ENCODE data around the gene KHSRP. TPM values are rescaled to one million over a fixed set of nuclear protein-coding genes. Genes with fewer than 3 reads are reported as not detected.
A peak's percentile ranks its signal among the peaks of the same experiment; 100 is the strongest.

KHSRP gene
- total RNA-seq, 1 donor from 2014 or later: 186 TPM

DNA sequence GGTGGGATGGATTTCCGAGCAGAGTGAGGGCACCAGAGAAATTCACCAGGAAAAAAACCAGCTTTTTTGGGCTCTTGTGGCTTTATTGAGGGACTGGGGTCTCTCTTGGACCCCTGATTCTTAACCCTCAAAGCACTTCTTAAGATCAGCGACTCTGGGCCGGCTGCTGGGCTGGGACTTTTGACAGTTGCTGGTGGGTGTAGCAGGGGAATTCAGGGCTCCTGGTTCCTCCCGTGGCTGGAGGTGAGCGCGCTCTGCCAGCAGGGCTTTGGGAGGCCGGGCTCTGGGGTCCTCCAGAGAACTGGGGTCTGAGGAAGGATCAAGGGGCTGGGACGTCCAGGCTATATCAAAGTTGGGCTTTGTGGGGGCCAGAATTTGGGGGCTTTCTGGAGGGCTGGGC is 42.8 kb upstream of the KHSRP start:
- ATAC-seq (no peak), DNase-seq (no peak)
- Histone ChIP-seq H3K27ac (no peak overlapping the region), H3K4me3 (no peak overlapping the region), H3K9me3 (no peaks in the 10 kb centered on the region), H3K36me3 (no peaks in the 10 kb centered on the region), H3K27me3 (peaks cover 11% of the 10 kb centered on the region), H3K4me1 (no peaks in the 10 kb centered on the region)
- TF ChIP-seq CTCF (IDR thresholded peaks at IDR 0.05): no peak
- intact Hi-C loops (cut with DNase I): no loop called here

DNA sequence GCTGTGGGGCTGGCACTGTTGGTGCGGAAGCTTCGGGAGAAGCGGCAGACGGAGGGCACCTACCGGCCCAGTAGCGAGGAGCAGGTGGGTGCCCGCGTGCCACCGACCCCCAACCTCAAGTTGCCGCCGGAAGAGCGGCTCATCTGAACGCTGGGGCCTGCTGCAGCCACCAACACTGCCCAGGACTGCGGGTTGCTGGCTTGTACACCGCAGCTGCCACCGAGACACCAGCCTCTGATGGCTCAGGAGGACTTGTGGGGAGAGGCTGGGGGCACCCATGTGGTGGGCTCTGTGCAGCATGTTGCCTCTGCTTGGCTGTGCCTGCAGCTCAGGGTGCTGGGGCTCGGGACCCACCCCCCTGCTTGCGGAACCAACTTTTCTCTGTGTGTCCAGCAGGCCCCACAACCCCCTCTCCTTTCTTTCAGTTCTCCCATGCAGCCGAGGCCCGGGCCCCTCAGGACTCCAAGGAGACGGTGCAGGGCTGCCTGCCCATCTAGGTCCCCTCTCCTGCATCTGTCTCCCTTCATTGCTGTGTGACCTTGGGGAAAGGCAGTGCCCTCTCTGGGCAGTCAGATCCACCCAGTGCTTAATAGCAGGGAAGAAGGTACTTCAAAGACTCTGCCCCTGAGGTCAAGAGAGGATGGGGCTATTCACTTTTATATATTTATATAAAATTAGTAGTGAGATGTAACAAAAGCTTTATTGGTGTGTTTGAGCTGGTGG is 42.1 kb upstream of the KHSRP start:
- no peak for DNase-seq
- no peaks in the 10 kb centered on the region for H3K9me3 ChIP-seq
- H3K27ac ChIP-seq: no peak overlapping the region
- no peak overlapping the region for H3K4me3 ChIP-seq
- no peak for ATAC-seq
- TF ChIP-seq CTCF (IDR thresholded peaks at IDR 0.05): no peak
- no peaks in the 10 kb centered on the region for H3K36me3 ChIP-seq
- intact Hi-C loops (cut with DNase I): no loop called here
- peaks cover 11% of the 10 kb centered on the region for H3K27me3 ChIP-seq
- no peaks in the 10 kb centered on the region for H3K4me1 ChIP-seq

- Histone ChIP-seq H3K4me3 (no peak overlapping the region), H3K9me3 (no peaks in the 10 kb centered on the region), H3K36me3 (no peaks in the 10 kb centered on the region), H3K4me1 (no peaks in the 10 kb centered on the region), H3K27ac (no peak overlapping the region), H3K27me3 (peaks cover 11% of the 10 kb centered on the region)
- no peak for TF ChIP-seq CTCF (IDR thresholded peaks at IDR 0.05)
- no peak for DNase-seq
- intact Hi-C loops (cut with DNase I): no loop called here
- ATAC-seq: no peak
These were observed 41.1 kb upstream of the KHSRP start for GRCh38 chr19:6465663-6466062.

- H3K4me1 ChIP-seq: no peaks in the 10 kb centered on the region
- intact Hi-C loops (cut with DNase I): no loop called here
- no peak for TF ChIP-seq CTCF (IDR thresholded peaks at IDR 0.05)
- H3K27ac ChIP-seq: no peak overlapping the region
- no peaks in the 10 kb centered on the region for H3K9me3 ChIP-seq
- DNase-seq (peak; percentile 71), ATAC-seq (peak; percentile 41)
- peak overlapping the region; percentile 54 for H3K4me3 ChIP-seq
- peaks cover 11% of the 10 kb centered on the region for H3K27me3 ChIP-seq
- H3K36me3 ChIP-seq: no peaks in the 10 kb centered on the region
These were observed 40.4 kb upstream of the KHSRP start for GRCh38 chr19:6465006-6465405.

DNA sequence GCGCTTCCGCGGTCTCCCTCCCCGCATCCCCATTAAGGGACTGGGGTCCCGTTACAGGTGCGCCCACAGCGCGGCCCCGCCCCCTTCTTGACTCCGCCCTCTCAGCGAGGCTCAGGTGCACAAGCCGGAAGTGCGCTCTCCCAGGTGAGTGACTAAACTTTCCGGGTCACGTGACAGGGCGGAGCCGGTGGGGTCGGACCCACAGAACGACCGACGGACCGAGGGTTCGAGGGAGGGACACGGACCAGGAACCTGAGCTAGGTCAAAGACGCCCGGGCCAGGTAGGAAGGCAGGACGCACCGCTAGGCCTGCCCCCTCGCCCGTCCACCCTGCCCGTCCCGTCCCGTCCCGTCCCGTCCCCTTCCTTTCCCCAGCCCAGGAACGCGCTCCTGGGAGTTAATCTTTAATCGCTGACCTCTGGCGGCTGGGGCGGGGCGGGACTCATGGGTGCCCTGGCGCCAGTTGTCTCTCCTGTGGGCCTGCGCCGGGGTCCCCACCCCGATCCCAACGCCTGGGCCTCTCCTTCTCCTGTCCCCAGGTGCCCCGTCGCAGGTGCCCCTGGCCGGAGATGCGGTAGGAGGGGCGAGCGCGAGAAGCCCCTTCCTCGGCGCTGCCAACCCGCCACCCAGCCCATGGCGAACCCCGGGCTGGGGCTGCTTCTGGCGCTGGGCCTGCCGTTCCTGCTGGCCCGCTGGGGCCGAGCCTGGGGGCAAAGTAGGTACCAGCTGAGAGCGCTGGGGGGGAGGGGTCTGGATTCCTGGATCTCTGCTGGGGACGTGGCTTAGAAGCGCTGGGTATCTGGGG is 39.7 kb upstream of the KHSRP start, which contains the start of gene CRB3:
Gene CRB3 (plus strand): TSS at position 202 of the 804 bp plus-strand sequence. CDS start 431 bp downstream, at position 633.
- intact Hi-C loops (cut with DNase I): no loop called here
- H3K4me3 ChIP-seq: peak within 1 kb of the TSS; percentile 54
- peaks cover under 1% of the 10 kb centered on the region for H3K4me1 ChIP-seq
- TF ChIP-seq CTCF (IDR thresholded peaks at IDR 0.05): no peak
- peaks cover 11% of the 10 kb centered on the region for H3K27me3 ChIP-seq
- H3K27ac ChIP-seq: peak within 1 kb of the TSS; percentile 75
- peak; percentile 67 for ATAC-seq
- no peaks in the 10 kb centered on the region for H3K9me3 ChIP-seq
- DNase-seq: peak; percentile 96
- no peaks in the 10 kb centered on the region for H3K36me3 ChIP-seq

All from upper lobe of right lung (tissue), 1 donor.